Measurements from ENCODE around the gene ASIC1.

ASIC1 gene

GRCh38 chr12:50123203-50123602 lies 65.8 kb downstream of the ASIC1 start:
- TF ChIP-seq CTCF (IDR thresholded peaks at IDR 0.05; ENCODE audit: borderline replicate concordance, control extremely low read depth, extremely low read depth, insufficient read depth, missing control alignments): no peak
- in situ Hi-C loops (cut with MboI; ENCODE audit: low sequenced_read_pairs, unreplicated experiment): no loop called here
- DNase-seq (ENCODE audit: low spot score): no peak

GRCh38 chr12:50127546-50127945 lies 70.2 kb downstream of the ASIC1 start:
- DNase-seq (ENCODE audit: low spot score): no peak
- in situ Hi-C loops (cut with MboI; ENCODE audit: low sequenced_read_pairs, unreplicated experiment): no loop called here
- TF ChIP-seq CTCF (IDR thresholded peaks at IDR 0.05; ENCODE audit: borderline replicate concordance, control extremely low read depth, extremely low read depth, insufficient read depth, missing control alignments): no peak

- DNase-seq (ENCODE audit: low spot score): no peak
- in situ Hi-C loops (cut with MboI; ENCODE audit: low sequenced_read_pairs, unreplicated experiment): no loop called here
- no peak for TF ChIP-seq CTCF (IDR thresholded peaks at IDR 0.05; ENCODE audit: borderline replicate concordance, control extremely low read depth, extremely low read depth, insufficient read depth, missing control alignments)
Observed at GRCh38 chr12:50129290-50129689, 71.9 kb downstream of the ASIC1 start.

GRCh38 chr12:50132505-50133135 lies 75.2 kb downstream of the ASIC1 start:
- DNase-seq (ENCODE audit: low spot score): peak; percentile 52
- peak; percentile 42 for TF ChIP-seq CTCF (IDR thresholded peaks at IDR 0.05; ENCODE audit: borderline replicate concordance, control extremely low read depth, extremely low read depth, insufficient read depth, missing control alignments)
- in situ Hi-C loops (cut with MboI; ENCODE audit: low sequenced_read_pairs, unreplicated experiment): no loop called here
